Measurements from ENCODE around the gene IL5. TPM values are rescaled to one million over a fixed set of nuclear protein-coding genes. Genes with fewer than 3 reads are reported as not detected.
"Not testable (repeated sequence)": the region's sequence is repeated elsewhere in the genome, so short reads cannot be mapped to it uniquely, and the experiment has no call there.

The IL5 gene
- total RNA-seq, 1 experiment from 2014 or later, result not detected

- H3F3A ChIP-seq (ENCODE audit: low read length, unreplicated experiment); H3K4me3 ChIP-seq (ENCODE audit: low read length); H3K27ac ChIP-seq (ENCODE audit: low read length); H4K20me1 ChIP-seq (ENCODE audit: low read length); H3K27me3 ChIP-seq (ENCODE audit: low read length); H3K9ac ChIP-seq (ENCODE audit: low read length); H3K9me3 ChIP-seq (ENCODE audit: low read length); intact Hi-C loops (cut with micrococcal nuclease); ATAC-seq; H2AFZ ChIP-seq (ENCODE audit: low read length); H3K36me3 ChIP-seq (ENCODE audit: low read depth, low read length); H3K9me2 ChIP-seq (replicated peaks; ENCODE audit: low read length); H3K4me2 ChIP-seq (ENCODE audit: low read length); POLR2A ChIA-PET (ENCODE audit: unreplicated experiment); CTCF ChIA-PET; DNase-seq; BruUV-seq (replicated peaks); H3K4me1 ChIP-seq (ENCODE audit: insufficient read depth, low read length); H3K79me2 ChIP-seq (ENCODE audit: low read length): not testable (repeated sequence)
These were observed 29.5 kb downstream of the IL5 start for GRCh38 chr5:132513618-132514336.

DNA sequence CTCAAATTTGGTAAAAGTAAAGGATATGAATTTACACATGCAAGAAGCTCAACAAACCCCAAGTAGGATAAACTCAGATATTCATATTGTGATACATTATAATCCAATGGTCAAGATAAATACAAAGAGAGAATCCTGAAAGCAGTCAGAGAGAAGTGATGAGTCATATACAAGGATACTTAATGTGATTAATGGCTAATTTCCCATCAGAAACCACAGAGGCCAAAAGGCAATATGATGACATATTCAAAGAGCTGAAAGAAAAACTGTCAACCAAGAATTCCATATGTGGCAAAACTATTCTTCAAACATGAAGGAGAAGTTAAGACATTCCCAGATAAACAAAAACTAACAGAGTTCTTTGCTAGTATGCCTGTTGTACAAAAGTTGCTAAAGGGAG lies 33.2 kb downstream of the IL5 start:
- Histone ChIP-seq H3K9me3 (ENCODE audit: low read length) (no peaks in the 10 kb centered on the region), H2AFZ (ENCODE audit: low read length) (no peak overlapping the region), H3K9ac (ENCODE audit: low read length) (no peak overlapping the region), H3K36me3 (ENCODE audit: low read depth, low read length) (no peaks in the 10 kb centered on the region), H3K27me3 (ENCODE audit: low read length) (no peaks in the 10 kb centered on the region), H3K9me2 (replicated peaks; ENCODE audit: low read length) (no peaks in the 10 kb centered on the region), H3K27ac (ENCODE audit: low read length) (no peak overlapping the region), H3K4me3 (ENCODE audit: low read length) (no peak overlapping the region), H3K79me2 (ENCODE audit: low read length) (no peaks in the 10 kb centered on the region), H3F3A (ENCODE audit: low read length, unreplicated experiment) (no peaks in the 10 kb centered on the region), H3K4me2 (ENCODE audit: low read length) (no peak overlapping the region), H4K20me1 (ENCODE audit: low read length) (no peaks in the 10 kb centered on the region), H3K4me1 (ENCODE audit: insufficient read depth, low read length) (no peaks in the 10 kb centered on the region)
- no TSS peak for BruUV-seq (replicated peaks)
- ChIA-PET CTCF (no interaction called here), POLR2A (ENCODE audit: unreplicated experiment) (interaction anchor here (0.7 kb wide), 1 partner anchor 12 kb away, joined by 6 read pairs; no protein-coding TSS in a partner anchor)
- intact Hi-C loops (cut with micrococcal nuclease), result no loop called here
- ATAC-seq, result 0 out of 2 replicates have a peak, but pooled peaks have one; percentile 27
- DNase-seq, result peak; percentile 62
- TF ChIP-seq EZH2phosphoT487 (IDR thresholded peaks at IDR 0.05; ENCODE audit: borderline replicate concordance, low read length) (no peak), EZH2 (IDR thresholded peaks at IDR 0.05; ENCODE audit: low read length, unreplicated experiment) (no peak), CTCF (conservative IDR thresholded peaks at IDR 0.05; ENCODE audit: low read depth, low read length) (no peak)

DNA sequence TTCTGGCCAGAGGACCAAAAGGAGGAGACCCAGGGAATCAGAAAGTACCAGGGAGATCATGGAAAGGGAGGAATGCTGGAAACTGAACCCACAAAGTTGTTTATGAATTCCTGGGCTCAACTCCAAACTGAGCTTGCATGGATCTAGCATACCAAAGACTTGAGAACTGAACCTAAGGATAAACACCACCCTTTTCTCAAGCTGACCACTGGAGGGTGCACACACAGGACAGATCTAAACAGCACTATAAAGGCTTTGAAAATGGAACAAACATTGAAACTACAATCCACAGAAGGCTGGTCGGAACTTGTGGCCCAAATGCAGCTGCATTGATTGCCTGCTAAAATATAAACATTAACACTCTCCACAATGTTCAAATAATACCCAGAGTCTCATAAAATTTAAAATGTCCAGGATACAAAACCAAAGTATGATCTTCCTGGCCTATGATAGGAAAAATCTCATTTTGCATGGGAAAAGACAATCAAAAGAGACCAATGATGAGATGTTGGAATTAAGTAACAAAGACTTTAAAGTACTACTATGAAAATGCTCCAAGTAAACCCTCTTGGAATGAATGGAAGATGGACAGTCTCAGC lies 37.1 kb downstream of the IL5 start:
- Histone ChIP-seq H3K36me3 (ENCODE audit: low read depth, low read length) (no peaks in the 10 kb centered on the region), H3K9me2 (replicated peaks; ENCODE audit: low read length) (no peaks in the 10 kb centered on the region), H3K4me1 (ENCODE audit: insufficient read depth, low read length) (no peaks in the 10 kb centered on the region), H3F3A (ENCODE audit: low read length, unreplicated experiment) (no peaks in the 10 kb centered on the region), H3K4me3 (ENCODE audit: low read length) (no peak overlapping the region), H3K27me3 (ENCODE audit: low read length) (no peaks in the 10 kb centered on the region), H3K27ac (ENCODE audit: low read length) (no peak overlapping the region), H2AFZ (ENCODE audit: low read length) (no peak overlapping the region), H3K4me2 (ENCODE audit: low read length) (no peak overlapping the region), H3K9me3 (ENCODE audit: low read length) (no peaks in the 10 kb centered on the region), H3K9ac (ENCODE audit: low read length) (no peak overlapping the region), H3K79me2 (ENCODE audit: low read length) (no peaks in the 10 kb centered on the region), H4K20me1 (ENCODE audit: low read length) (no peaks in the 10 kb centered on the region)
- ATAC-seq (peak; percentile 88), DNase-seq (peak; percentile 48)
- intact Hi-C loops (cut with micrococcal nuclease), result no loop called here
- CTCF ChIA-PET, result no interaction called here
- POLR2A ChIA-PET (ENCODE audit: unreplicated experiment), result no interaction called here
- no TSS peak for BruUV-seq (replicated peaks)
- TF ChIP-seq EZH2 (IDR thresholded peaks at IDR 0.05; ENCODE audit: low read length, unreplicated experiment) (no peak), CTCF (conservative IDR thresholded peaks at IDR 0.05; ENCODE audit: low read depth, low read length) (peak; percentile 67)
